Neural cell (in vitro differentiated cells): Measurements from ENCODE around the gene BAIAP2L1. TPM values are rescaled to one million over a fixed set of nuclear protein-coding genes. Genes with fewer than 3 reads are reported as not detected.

Experiments
- H2AFZ ChIP-seq: fragments of 200-600, 300-800 bp; sonication (generic), shearing (Covaris generic); 2 replicates; pipeline ENCODE4 v1.6.0; 2014; ENCODE audit warnings: low read depth, mild to moderate bottlenecking, antibody characterized with exemption, low read length, moderate library complexity
- H3F3A ChIP-seq: fragments of 200-600 bp; shearing (Covaris generic); 2 replicates; pipeline ENCODE4 v1.6.1; 2016; ENCODE audit warnings: mild to moderate bottlenecking, moderate library complexity, mixed read lengths, antibody characterized with exemption, low read length; ENCODE audit not compliant: insufficient read depth, poor library complexity, severe bottlenecking
- H3K27ac ChIP-seq: fragments of 200-600, 300-800 bp; sonication (generic), shearing (Covaris generic); 2 replicates; pipeline ENCODE4 v1.5.1; 2014; ENCODE audit warnings: mild to moderate bottlenecking, low read length, moderate library complexity
- H3K27me3 ChIP-seq: fragments of 300-800, 200-600 bp; sonication (generic), shearing (Covaris generic); 2 replicates; pipeline ENCODE4 v1.6.0; 2014; ENCODE audit warnings: mild to moderate bottlenecking, low read depth, low read length, moderate library complexity; ENCODE audit not compliant: insufficient read depth
- H3K36me3 ChIP-seq: fragments of 300-800, 200-600 bp; sonication (generic), shearing (Covaris generic); 2 replicates; pipeline ENCODE4 v1.5.1; 2014; ENCODE audit warnings: mild to moderate bottlenecking, antibody characterized with exemption, low read length, moderate library complexity; ENCODE audit not compliant: insufficient read depth
- H3K4me2 ChIP-seq: fragments of 300-800, 200-600 bp; sonication (generic), shearing (Covaris generic); 2 replicates; pipeline ENCODE4 v1.6.0; 2014; ENCODE audit warnings: mild to moderate bottlenecking, low read length
- H3K4me3 ChIP-seq: fragments of 300-800, 200-600 bp; sonication (generic), shearing (Covaris generic); 2 replicates; pipeline ENCODE4 v1.5.1; 2014; ENCODE audit warnings: mild to moderate bottlenecking, low read length, moderate library complexity
- H3K79me2 ChIP-seq: fragments of 200-600 bp; shearing (Covaris generic); replicated peaks from 2 replicates; pipeline ENCODE4 v1.6.0; 2014; ENCODE audit warnings: mild to moderate bottlenecking, low read length, moderate library complexity; ENCODE audit not compliant: insufficient read depth
- H3K9ac ChIP-seq: fragments of 300-800, 200-600 bp; sonication (generic), shearing (Covaris generic); 2 replicates; pipeline ENCODE4 v1.6.1; 2016; ENCODE audit warnings: mild to moderate bottlenecking, low read length, mixed read lengths
- H3K9me2 ChIP-seq: fragments of 200-600 bp; shearing (Covaris generic); 2 replicates; pipeline ENCODE4 v1.6.1; 2016; ENCODE audit warnings: mild to moderate bottlenecking, low read length, mixed read lengths; ENCODE audit not compliant: insufficient read depth
- H3K9me3 ChIP-seq: fragments of 200-600, 300-800 bp; sonication (generic), shearing (Covaris generic); 2 replicates; pipeline ENCODE4 v1.6.1; 2016; ENCODE audit warnings: mild to moderate bottlenecking, mixed run types, low read length, moderate library complexity, mixed read lengths
- H4K20me1 ChIP-seq: fragments of 200-600 bp; shearing (Covaris generic); 2 replicates; pipeline ENCODE4 v1.6.1; 2016; ENCODE audit warnings: mild to moderate bottlenecking, mixed run types; ENCODE audit not compliant: insufficient read depth
- EP300 ChIP-seq: fragments of 450-650 bp; conservative IDR thresholded peaks from 2 replicates; pipeline ENCODE4 v1.6.1; 2014; ENCODE audit warnings: antibody characterized with exemption, mild to moderate bottlenecking, moderate library complexity; ENCODE audit not compliant: poor library complexity, severe bottlenecking
- EZH2 ChIP-seq: fragments of 200-600, 300-800 bp; shearing (Covaris generic), sonication (generic); IDR thresholded peaks from 2 replicates; pipeline ENCODE4 v1.6.1; 2014; ENCODE audit warnings: antibody characterized with exemption, low read length, borderline replicate concordance, mild to moderate bottlenecking; ENCODE audit not compliant: insufficient read depth, poor library complexity, severe bottlenecking
- MXI1 ChIP-seq: fragments of 450-650 bp; conservative IDR thresholded peaks from 2 replicates; pipeline ENCODE4 v1.6.1; 2014; ENCODE audit warnings: antibody characterized with exemption, mild to moderate bottlenecking; ENCODE audit not compliant: poor library complexity, severe bottlenecking
- POLR2AphosphoS5 ChIP-seq: IDR thresholded peaks from 2 replicates; pipeline ENCODE4 v1.6.1; 2012
- RAD21 ChIP-seq: fragments of 450-650 bp; conservative IDR thresholded peaks from 2 replicates; pipeline ENCODE4 v1.6.1; 2014; ENCODE audit warnings: antibody characterized with exemption, mild to moderate bottlenecking, moderate library complexity
- SMC3 ChIP-seq: fragments of 450-650 bp; conservative IDR thresholded peaks from 2 replicates; pipeline ENCODE4 v1.6.1; 2014; ENCODE audit warnings: antibody characterized with exemption, mild to moderate bottlenecking, moderate library complexity; ENCODE audit not compliant: poor library complexity
- TAF1 ChIP-seq: IDR thresholded peaks from 2 replicates; pipeline ENCODE4 v1.6.1; 2012; ENCODE audit warnings: low read depth
- polyA plus RNA-seq: library from polyadenylated mRNA; depleted of rRNA; stranded (reverse); fragments of >200 nt; gene quantifications from 2 replicates; pipeline ENCODE4 v1.2.3, GENCODE V29; 2014
- TF ChIP-seq, protein P1 (sequence below): IDR thresholded peaks from 2 replicates; pipeline ENCODE4 v1.6.1; 2012; ENCODE audit warnings: borderline replicate concordance
- TF ChIP-seq, protein P2 (sequence below): fragments of 450-650 bp; IDR thresholded peaks from 2 replicates; pipeline ENCODE4 v1.5.1; 2014; ENCODE audit warnings: antibody characterized with exemption, mild to moderate bottlenecking, moderate library complexity; ENCODE audit not compliant: poor library complexity, severe bottlenecking

BAIAP2L1 gene
- polyA plus RNA-seq, 1 donor from 2014 or later: not detected

DNA sequence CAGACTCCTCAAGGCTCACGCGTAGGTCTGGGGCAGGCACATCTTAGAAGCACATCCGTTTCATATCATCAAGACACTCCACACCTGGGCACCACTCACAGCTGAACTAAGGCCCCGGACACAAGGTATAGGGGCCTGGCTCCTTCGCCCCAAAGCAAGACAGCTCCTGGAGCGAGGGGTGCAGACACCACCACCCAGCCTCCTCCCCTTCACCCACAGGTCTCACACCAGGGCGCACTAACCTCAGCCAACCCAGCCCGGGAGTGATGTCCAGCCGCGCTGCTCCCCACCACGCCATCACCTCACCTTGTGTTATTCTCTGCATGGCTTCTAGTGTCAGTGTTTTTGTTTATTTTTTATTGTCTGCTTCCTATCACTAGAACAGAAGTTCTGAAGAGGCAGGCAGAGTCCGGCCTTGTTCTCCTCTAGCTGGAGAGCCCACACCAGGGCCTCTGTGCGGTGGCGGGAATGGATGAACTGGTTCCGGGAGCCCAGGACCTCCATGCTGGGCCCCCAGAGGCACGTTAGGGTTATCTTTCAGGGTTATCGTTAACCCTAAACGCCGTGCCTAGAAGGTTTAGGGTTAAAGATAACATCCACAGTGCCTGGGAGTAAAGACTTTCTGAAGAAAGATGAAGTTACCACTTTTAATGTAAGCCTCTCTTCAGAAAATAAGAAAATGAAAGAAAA lies 97.6 kb downstream of the BAIAP2L1 start:
- no peak overlapping the region for H3K9ac ChIP-seq
- H3K4me3 ChIP-seq: no peak overlapping the region
- TF ChIP-seq EP300: no peak
- TF ChIP-seq RAD21: no peak
- no peak overlapping the region for H3K27ac ChIP-seq
- H3K4me2 ChIP-seq: no peak overlapping the region
- H3K79me2 ChIP-seq: no peaks in the 10 kb centered on the region
- H3K9me2 ChIP-seq: no peaks in the 10 kb centered on the region
- no peaks in the 10 kb centered on the region for H3K36me3 ChIP-seq
- no peaks in the 10 kb centered on the region for H3F3A ChIP-seq
- H3K27me3 ChIP-seq: no peaks in the 10 kb centered on the region
- H2AFZ ChIP-seq: no peak overlapping the region
- H4K20me1 ChIP-seq: no peaks in the 10 kb centered on the region
- H3K9me3 ChIP-seq: no peaks in the 10 kb centered on the region

DNA sequence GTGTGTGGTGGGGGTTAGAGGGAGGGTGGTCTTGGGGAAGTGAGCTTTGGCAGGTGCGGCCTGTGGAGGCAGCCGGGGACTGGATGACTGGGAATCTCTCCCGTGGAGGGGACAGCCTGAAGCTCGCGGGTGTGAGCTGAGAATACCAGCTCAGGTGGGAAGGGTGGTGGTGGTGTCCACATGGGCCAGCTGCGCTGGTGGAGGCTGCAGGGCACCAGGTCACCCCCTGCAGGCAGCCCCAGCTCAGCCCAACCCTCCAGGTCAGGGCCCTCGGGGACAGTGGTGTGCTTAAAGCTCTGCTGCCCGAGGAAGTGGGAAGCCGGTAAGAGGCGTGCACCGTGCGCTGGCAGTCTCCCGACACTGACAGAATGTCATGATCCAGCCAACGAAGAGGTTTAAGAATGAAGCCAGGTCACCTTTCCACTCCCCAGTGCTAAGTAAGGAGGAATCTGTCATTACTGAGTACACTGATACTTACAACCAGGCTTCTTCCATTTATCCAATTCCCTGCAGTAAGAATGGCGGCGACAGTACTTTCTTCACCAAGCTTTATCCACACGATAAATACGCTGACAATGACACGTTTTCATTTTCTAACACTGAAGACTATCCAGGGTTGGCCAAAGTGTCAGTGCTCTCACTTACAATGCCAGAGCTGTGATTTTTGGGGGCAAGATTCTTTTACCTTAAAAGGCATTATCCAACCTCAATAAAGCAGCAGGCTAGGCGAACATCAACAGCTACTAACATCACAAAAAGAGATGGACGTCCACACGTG lies 99.0 kb downstream of the BAIAP2L1 start:
- Histone ChIP-seq H3K27me3 (no peaks in the 10 kb centered on the region), H3K9me2 (no peaks in the 10 kb centered on the region), H3F3A (no peaks in the 10 kb centered on the region), H3K79me2 (no peaks in the 10 kb centered on the region), H3K27ac (no peak overlapping the region), H3K4me3 (no peak overlapping the region), H2AFZ (no peak overlapping the region), H4K20me1 (no peaks in the 10 kb centered on the region), H3K9ac (no peak overlapping the region), H3K4me2 (no peak overlapping the region), H3K9me3 (no peaks in the 10 kb centered on the region), H3K36me3 (no peaks in the 10 kb centered on the region)
- TF ChIP-seq EZH2: no peak
- no peak for TF ChIP-seq EP300
- no peak for TF ChIP-seq RAD21
- no peak for TF ChIP-seq SMC3
- TF ChIP-seq TAF1: no peak
- TF ChIP-seq, protein P1, sequence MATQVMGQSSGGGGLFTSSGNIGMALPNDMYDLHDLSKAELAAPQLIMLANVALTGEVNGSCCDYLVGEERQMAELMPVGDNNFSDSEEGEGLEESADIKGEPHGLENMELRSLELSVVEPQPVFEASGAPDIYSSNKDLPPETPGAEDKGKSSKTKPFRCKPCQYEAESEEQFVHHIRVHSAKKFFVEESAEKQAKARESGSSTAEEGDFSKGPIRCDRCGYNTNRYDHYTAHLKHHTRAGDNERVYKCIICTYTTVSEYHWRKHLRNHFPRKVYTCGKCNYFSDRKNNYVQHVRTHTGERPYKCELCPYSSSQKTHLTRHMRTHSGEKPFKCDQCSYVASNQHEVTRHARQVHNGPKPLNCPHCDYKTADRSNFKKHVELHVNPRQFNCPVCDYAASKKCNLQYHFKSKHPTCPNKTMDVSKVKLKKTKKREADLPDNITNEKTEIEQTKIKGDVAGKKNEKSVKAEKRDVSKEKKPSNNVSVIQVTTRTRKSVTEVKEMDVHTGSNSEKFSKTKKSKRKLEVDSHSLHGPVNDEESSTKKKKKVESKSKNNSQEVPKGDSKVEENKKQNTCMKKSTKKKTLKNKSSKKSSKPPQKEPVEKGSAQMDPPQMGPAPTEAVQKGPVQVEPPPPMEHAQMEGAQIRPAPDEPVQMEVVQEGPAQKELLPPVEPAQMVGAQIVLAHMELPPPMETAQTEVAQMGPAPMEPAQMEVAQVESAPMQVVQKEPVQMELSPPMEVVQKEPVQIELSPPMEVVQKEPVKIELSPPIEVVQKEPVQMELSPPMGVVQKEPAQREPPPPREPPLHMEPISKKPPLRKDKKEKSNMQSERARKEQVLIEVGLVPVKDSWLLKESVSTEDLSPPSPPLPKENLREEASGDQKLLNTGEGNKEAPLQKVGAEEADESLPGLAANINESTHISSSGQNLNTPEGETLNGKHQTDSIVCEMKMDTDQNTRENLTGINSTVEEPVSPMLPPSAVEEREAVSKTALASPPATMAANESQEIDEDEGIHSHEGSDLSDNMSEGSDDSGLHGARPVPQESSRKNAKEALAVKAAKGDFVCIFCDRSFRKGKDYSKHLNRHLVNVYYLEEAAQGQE: no peak
- no peak for TF ChIP-seq POLR2AphosphoS5
- TF ChIP-seq, protein P2, sequence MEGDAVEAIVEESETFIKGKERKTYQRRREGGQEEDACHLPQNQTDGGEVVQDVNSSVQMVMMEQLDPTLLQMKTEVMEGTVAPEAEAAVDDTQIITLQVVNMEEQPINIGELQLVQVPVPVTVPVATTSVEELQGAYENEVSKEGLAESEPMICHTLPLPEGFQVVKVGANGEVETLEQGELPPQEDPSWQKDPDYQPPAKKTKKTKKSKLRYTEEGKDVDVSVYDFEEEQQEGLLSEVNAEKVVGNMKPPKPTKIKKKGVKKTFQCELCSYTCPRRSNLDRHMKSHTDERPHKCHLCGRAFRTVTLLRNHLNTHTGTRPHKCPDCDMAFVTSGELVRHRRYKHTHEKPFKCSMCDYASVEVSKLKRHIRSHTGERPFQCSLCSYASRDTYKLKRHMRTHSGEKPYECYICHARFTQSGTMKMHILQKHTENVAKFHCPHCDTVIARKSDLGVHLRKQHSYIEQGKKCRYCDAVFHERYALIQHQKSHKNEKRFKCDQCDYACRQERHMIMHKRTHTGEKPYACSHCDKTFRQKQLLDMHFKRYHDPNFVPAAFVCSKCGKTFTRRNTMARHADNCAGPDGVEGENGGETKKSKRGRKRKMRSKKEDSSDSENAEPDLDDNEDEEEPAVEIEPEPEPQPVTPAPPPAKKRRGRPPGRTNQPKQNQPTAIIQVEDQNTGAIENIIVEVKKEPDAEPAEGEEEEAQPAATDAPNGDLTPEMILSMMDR: no peak
- no peak for TF ChIP-seq MXI1
